HG03095 (cell line): Measurements from ENCODE around the gene CAPRIN1.
"Not testable (repeated sequence)": the region's sequence is repeated elsewhere in the genome, so short reads cannot be mapped to it uniquely, and the experiment has no call there.

Experiments
- ATAC-seq: cut with Tn5 transposase; IDR thresholded peaks from one replicate; pipeline ENCODE4 v1.9.1; 2021; ENCODE audit warnings: moderate library complexity; ENCODE audit not compliant: unreplicated experiment

CAPRIN1 gene

DNA sequence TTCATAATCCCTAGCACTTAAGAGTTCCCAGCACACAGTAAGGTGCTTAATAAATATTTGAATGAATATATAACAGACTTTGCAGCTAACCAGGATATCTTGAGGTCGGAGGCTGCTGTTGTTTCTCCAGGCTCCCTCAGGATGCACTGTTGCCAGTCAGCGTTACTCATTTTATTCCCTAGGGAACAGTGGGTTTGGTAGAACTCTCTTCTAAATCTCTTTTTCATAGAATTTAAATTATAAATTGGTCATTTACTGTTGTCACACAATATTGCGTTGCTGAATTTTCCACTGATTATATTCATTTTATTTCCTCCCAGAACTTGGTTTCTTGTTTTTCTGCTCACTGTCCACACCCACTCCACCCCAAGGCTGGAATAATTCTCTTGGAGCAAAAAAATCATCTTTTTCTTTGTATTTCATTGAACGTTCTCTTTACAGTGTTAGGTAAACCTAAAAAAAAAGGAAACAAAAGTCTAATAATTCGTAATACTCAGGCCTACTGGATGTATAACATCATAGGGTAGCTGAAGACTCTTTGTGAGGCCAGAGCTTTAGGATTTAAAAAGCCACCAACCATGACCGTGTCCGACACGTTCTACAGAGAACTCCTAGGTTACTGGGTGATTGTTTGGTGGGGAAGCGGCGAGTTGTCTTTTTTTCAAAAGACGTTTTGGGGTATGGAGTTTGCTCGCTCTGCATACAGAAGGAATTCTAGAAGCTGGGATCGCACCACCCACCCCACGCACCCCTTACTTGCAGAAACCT is 766 bp upstream of the CAPRIN1 start:
- ATAC-seq: no peak

- peak; percentile 54 for ATAC-seq
Measured at GRCh38 chr11:34052036-34052607, 591 bp downstream of the CAPRIN1 start.

GRCh38 chr11:34052608-34053160 is 1.2 kb downstream of the CAPRIN1 start:
- peak; percentile 2 for ATAC-seq

DNA sequence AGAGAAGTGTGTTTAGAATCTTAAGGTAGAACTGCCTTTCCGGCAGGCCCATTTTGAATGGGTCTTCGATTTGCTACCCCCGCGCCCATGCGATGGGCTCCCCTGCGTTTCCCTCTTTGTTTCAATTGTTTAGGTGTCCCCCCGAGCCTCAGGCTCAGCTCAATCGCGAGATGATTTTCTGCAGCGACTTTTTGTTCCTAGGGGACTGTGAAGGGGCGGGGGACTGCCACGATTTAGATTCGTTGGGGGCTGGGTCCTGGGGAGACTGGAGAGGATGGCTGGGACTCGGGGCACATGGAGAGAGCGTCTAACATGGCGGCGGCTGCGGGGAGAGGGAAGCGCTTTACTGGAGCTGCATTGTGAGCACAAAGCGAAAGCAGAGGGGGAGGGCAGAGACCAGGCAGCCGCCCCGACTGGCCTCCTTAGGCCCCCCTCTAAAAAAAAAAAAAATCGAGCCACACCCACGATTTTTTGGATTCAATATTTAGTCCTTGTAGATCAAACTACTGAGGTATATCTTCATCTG is 1.7 kb downstream of the CAPRIN1 start:
- no peak for ATAC-seq

GRCh38 chr11:34054351-34054750 is 2.8 kb downstream of the CAPRIN1 start:
- not testable (repeated sequence) for ATAC-seq

GRCh38 chr11:34055218-34056000 is 3.9 kb downstream of the CAPRIN1 start:
- ATAC-seq: no peak

- no peak for ATAC-seq
Measured at GRCh38 chr11:34056672-34057071, 5.1 kb downstream of the CAPRIN1 start.

DNA sequence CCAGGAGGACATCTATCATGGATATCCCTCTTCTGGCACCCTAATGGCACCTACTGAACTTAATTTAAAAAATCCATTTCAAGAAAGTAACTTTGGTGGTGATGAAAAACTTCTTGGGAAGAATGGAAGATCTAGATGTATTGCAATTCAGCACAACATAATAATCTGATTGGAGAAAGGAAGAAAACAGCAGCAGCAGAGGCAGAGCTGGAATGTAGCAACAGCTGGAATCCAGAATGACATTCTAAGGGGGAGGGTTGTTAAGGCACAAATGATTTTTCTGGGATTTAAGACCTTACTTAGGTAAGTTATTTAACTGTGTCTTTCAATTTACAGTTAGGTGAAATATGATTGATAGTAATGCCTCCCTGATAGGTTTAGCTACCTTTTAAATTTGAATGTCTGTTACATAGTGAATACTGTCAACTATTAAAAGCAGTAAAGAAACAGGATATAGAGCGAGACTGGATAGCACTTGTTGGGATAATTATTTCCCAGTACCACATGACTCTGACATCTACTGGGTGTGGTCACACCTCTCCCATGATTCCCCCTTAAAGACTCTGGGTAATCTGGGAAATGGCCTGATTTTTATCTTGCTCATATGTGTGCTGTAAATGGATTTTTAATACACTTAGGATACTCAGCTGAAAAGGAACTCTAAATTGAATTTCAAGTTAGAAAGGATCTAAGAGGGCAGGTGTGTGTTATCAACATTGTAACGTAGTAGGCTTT is 11.7 kb downstream of the CAPRIN1 start:
- no peak for ATAC-seq

DNA sequence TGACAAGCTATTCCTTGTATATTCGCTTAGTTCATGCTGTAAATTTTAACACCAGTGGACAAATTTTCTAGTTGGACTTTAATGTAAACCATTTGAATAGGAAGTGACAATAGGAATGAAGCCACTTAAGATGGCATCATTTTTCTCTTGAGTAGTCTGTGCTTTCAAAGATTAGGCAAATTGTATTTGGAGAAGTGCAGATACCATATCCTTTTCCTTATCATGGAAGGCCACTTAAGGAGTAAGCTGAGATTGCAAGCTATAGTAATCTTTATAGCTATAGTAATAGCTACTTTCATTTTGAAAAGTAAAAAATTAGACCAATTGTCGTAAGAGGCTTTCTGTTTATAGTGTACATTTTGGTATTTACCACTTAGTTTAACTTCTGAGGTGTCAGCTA is 12.8 kb downstream of the CAPRIN1 start:
- ATAC-seq: no peak

GRCh38 chr11:34065505-34066203 is 14.1 kb downstream of the CAPRIN1 start:
- ATAC-seq: no peak

DNA sequence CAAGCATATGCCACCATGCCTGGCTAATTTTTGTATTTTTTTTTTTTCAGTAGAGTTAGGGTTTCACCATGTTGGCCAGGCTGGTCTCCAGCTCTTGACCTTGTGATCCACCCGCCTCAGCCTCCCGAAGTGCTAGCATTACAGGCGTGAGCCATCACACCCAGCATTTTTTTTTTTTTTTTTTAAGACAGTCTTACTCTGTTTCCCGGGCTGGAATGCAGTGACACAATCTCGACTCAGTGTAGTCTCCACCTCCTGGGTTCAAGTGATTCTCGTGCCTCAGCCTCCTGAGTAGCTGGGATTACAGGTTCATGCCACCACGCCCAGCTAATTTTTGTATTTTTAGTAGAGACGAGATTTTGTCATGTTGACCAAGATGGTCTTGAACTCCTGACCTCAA is 15.2 kb downstream of the CAPRIN1 start:
- ATAC-seq: not testable (repeated sequence)

- ATAC-seq: peak; percentile 45
Measured at GRCh38 chr11:34067383-34068065, 16.0 kb downstream of the CAPRIN1 start.

- ATAC-seq: peak; percentile 40
Measured at GRCh38 chr11:34068111-34068510, 16.6 kb downstream of the CAPRIN1 start.

- ATAC-seq: not testable (repeated sequence)
Measured at GRCh38 chr11:34071306-34071705, 19.8 kb downstream of the CAPRIN1 start.

DNA sequence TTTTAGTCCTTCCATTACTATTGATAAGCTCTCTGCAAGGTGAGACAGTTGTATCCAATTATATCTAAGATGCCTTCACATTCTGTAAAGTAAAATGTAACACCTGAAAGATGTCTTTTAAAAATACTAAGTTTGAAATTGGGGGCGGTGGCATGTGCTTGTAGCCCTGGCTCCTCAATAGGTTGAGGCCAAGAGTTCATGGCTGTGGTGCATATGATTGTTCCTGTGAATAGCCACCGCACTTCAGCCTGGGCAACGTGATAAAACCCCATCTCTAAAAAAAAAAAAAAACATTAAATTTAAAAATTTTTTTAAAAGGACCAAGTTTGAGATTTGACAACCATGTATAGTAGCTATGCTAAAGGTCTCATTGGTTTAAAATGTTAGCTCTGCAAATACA is 20.5 kb downstream of the CAPRIN1 start:
- no peak for ATAC-seq

DNA sequence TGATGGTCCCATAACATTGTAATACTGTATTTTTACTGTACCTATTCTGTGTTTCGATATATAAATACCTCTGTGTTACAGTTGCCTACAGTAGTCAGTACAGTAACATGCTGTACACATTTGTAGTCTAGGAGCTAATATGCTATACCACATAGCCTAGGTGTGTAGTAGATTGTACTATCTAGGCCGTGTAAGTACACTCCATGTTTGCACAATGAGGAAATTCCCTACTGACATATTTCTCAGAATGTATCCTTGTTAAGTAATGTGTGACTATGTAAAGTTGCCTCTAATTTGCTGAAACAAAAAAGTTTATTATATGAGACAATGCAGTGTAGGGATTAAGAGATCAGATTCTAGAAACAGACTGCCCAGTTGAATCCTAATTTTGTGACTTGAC is 21.3 kb downstream of the CAPRIN1 start:
- no peak for ATAC-seq

DNA sequence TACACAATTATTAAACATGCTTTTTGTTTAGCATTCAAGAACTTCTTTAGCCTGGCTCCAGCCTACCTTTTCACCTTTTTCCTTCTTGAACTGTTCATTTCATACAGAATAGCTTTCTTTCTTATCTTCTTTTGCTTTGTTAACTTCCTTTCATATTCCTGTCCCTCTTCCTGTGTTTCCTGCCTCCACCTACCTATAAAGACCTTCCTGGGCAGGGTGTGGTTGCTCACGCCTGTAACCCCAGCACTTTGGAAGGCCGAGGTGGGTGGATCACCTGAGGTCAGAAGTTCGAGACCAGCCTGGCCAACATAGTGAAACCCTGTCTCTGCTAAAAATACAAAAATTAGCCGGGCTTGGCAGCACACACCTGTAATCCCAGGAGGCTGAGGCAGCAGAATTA is 22.9 kb downstream of the CAPRIN1 start:
- no peak for ATAC-seq

DNA sequence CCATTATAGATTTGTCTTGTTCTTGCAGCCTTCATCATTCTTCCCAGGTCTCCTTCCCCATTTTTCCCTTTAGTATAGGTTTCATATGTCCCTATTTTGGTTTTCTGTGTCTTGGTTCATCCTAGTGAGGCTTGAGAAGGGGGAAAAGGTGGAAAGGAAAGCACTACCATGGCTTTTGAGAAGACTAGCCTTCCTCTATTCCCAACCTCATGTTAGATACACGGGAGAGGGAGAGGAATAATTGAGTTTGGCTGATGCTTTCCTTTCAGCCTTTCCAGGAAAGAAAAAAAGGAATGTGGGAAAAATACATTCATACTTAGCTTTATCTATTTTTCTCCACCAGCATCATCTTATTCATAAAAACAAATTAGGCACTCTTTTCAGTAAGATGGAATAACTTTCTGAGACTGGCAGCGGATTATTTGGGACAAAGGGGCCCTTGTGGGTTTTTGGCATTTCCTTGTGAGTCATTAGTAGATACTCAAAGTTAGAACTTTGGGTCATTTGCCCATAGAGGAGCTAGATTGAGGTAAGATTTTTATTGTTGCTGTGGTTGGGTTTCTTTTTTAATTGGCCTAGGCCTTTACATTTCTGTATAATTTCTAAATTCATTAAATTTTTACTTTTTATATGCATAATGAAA is 23.8 kb downstream of the CAPRIN1 start:
- ATAC-seq: no peak

- ATAC-seq: no peak
Measured at GRCh38 chr11:34080609-34081008, 29.1 kb downstream of the CAPRIN1 start.
